ENCODE measurements around the gene SEMA4A. TPM values are rescaled to one million over a fixed set of nuclear protein-coding genes. Genes with fewer than 3 reads are reported as not detected.

SEMA4A gene
- polyA plus RNA-seq, 1 donor from 2014 or later: 17.1 TPM

DNA sequence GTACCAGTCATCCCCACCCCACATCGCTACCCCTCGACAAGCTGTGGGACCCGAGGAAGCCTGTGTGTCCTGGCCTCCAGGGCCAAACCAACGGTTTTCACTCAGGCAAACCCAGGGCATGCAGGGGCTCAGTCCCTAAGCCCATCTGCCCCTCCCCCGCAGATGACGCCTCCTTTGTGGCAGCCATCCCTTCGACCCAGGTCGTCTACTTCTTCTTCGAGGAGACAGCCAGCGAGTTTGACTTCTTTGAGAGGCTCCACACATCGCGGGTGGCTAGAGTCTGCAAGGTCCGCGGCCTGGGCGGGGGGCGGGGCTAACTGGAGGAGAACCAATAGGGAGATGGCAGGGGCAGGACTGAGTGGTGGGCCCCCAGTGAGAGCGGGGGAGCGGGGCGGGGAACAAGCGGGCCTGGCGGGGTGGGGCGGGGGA, 7.4 kb downstream of the SEMA4A start:
- H3K27ac ChIP-seq (ENCODE audit: low read length): no peak overlapping the region
- TF ChIP-seq SMC3 (conservative IDR thresholded peaks at IDR 0.05; ENCODE audit: poor library complexity) (no peak), EZH2 (IDR thresholded peaks at IDR 0.05; ENCODE audit: borderline replicate concordance, insufficient read depth, low read length, poor library complexity, severe bottlenecking) (no peak), POLR2AphosphoS5 (IDR thresholded peaks at IDR 0.05) (no peak), EP300 (conservative IDR thresholded peaks at IDR 0.05; ENCODE audit: poor library complexity, severe bottlenecking) (no peak), RAD21 (conservative IDR thresholded peaks at IDR 0.05) (no peak), TAF1 (IDR thresholded peaks at IDR 0.05; ENCODE audit: low read depth) (no peak)
- no peak overlapping the region for H3K4me3 ChIP-seq (ENCODE audit: low read length)
- H3K9ac ChIP-seq (ENCODE audit: low read length): no peak overlapping the region
- no peaks in the 10 kb centered on the region for H3K9me3 ChIP-seq (ENCODE audit: low read length)
- H3K36me3 ChIP-seq (ENCODE audit: insufficient read depth, low read length): peaks cover 10% of the 10 kb centered on the region
- H3K79me2 ChIP-seq (replicated peaks; ENCODE audit: insufficient read depth, low read length): no peaks in the 10 kb centered on the region
- no peaks in the 10 kb centered on the region for H3K9me2 ChIP-seq (ENCODE audit: insufficient read depth, low read length)
- H3K27me3 ChIP-seq (ENCODE audit: insufficient read depth, low read depth, low read length): no peaks in the 10 kb centered on the region
- H2AFZ ChIP-seq (ENCODE audit: low read depth, low read length): no peak overlapping the region
- H4K20me1 ChIP-seq (ENCODE audit: insufficient read depth): no peaks in the 10 kb centered on the region
- no peak overlapping the region for H3K4me2 ChIP-seq (ENCODE audit: low read length)
- H3F3A ChIP-seq (ENCODE audit: insufficient read depth, low read length, poor library complexity, severe bottlenecking): no peaks in the 10 kb centered on the region

DNA sequence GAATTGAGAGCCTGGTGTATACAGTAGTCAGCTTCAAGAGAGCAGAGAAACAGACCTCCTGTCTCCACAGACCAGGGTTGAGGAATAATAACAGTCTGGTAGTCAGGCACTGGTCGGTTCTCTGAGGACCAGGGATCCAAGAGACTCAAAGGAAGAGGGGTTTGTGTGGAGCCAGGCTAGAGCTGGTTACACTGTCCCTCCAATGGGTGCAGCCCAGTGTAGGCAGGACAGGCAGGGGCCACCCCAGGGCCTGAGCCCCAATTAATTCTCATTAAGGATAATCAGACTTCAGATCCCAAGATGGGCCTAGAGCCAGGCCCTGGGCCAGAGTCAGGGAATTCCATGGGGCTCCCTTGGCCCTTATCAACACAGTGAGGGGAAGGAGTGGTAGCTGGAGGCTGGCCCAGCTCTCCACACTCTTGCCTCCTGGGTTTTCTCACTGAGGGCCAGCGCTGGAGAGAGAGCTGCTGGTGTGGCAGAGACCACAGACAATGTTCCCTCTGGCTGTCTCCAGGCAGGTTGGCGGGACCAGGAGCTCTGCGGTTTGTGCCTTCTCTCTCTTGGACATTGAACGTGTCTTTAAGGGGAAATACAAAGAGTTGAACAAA, 9.1 kb downstream of the SEMA4A start:
- peaks cover 11% of the 10 kb centered on the region for H3K36me3 ChIP-seq (ENCODE audit: insufficient read depth, low read length)

More for the DNA sequence above, 9.1 kb downstream of the SEMA4A start:
- no peak overlapping the region for H3K4me3 ChIP-seq (ENCODE audit: low read length)
- no peaks in the 10 kb centered on the region for H3F3A ChIP-seq (ENCODE audit: insufficient read depth, low read length, poor library complexity, severe bottlenecking)
- no peak overlapping the region for H3K9ac ChIP-seq (ENCODE audit: low read length)
- no peak overlapping the region for H2AFZ ChIP-seq (ENCODE audit: low read depth, low read length)
- no peaks in the 10 kb centered on the region for H3K9me3 ChIP-seq (ENCODE audit: low read length)
- no peak for TF ChIP-seq EP300 (conservative IDR thresholded peaks at IDR 0.05; ENCODE audit: poor library complexity, severe bottlenecking)
- TF ChIP-seq EZH2 (IDR thresholded peaks at IDR 0.05; ENCODE audit: borderline replicate concordance, insufficient read depth, low read length, poor library complexity, severe bottlenecking): no peak
- TF ChIP-seq, protein P1, sequence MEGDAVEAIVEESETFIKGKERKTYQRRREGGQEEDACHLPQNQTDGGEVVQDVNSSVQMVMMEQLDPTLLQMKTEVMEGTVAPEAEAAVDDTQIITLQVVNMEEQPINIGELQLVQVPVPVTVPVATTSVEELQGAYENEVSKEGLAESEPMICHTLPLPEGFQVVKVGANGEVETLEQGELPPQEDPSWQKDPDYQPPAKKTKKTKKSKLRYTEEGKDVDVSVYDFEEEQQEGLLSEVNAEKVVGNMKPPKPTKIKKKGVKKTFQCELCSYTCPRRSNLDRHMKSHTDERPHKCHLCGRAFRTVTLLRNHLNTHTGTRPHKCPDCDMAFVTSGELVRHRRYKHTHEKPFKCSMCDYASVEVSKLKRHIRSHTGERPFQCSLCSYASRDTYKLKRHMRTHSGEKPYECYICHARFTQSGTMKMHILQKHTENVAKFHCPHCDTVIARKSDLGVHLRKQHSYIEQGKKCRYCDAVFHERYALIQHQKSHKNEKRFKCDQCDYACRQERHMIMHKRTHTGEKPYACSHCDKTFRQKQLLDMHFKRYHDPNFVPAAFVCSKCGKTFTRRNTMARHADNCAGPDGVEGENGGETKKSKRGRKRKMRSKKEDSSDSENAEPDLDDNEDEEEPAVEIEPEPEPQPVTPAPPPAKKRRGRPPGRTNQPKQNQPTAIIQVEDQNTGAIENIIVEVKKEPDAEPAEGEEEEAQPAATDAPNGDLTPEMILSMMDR (IDR thresholded peaks at IDR 0.05; ENCODE audit: poor library complexity, severe bottlenecking): no peak
- no peak for TF ChIP-seq RAD21 (conservative IDR thresholded peaks at IDR 0.05)
- TF ChIP-seq POLR2AphosphoS5 (IDR thresholded peaks at IDR 0.05): no peak
- no peak for TF ChIP-seq SMC3 (conservative IDR thresholded peaks at IDR 0.05; ENCODE audit: poor library complexity)
- no peak for TF ChIP-seq MXI1 (conservative IDR thresholded peaks at IDR 0.05; ENCODE audit: poor library complexity, severe bottlenecking)
- TF ChIP-seq, protein P2, sequence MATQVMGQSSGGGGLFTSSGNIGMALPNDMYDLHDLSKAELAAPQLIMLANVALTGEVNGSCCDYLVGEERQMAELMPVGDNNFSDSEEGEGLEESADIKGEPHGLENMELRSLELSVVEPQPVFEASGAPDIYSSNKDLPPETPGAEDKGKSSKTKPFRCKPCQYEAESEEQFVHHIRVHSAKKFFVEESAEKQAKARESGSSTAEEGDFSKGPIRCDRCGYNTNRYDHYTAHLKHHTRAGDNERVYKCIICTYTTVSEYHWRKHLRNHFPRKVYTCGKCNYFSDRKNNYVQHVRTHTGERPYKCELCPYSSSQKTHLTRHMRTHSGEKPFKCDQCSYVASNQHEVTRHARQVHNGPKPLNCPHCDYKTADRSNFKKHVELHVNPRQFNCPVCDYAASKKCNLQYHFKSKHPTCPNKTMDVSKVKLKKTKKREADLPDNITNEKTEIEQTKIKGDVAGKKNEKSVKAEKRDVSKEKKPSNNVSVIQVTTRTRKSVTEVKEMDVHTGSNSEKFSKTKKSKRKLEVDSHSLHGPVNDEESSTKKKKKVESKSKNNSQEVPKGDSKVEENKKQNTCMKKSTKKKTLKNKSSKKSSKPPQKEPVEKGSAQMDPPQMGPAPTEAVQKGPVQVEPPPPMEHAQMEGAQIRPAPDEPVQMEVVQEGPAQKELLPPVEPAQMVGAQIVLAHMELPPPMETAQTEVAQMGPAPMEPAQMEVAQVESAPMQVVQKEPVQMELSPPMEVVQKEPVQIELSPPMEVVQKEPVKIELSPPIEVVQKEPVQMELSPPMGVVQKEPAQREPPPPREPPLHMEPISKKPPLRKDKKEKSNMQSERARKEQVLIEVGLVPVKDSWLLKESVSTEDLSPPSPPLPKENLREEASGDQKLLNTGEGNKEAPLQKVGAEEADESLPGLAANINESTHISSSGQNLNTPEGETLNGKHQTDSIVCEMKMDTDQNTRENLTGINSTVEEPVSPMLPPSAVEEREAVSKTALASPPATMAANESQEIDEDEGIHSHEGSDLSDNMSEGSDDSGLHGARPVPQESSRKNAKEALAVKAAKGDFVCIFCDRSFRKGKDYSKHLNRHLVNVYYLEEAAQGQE (IDR thresholded peaks at IDR 0.05; ENCODE audit: borderline replicate concordance): no peak
- no peak for TF ChIP-seq TAF1 (IDR thresholded peaks at IDR 0.05; ENCODE audit: low read depth)
- H3K9me2 ChIP-seq (ENCODE audit: insufficient read depth, low read length): no peaks in the 10 kb centered on the region
- no peak overlapping the region for H3K27ac ChIP-seq (ENCODE audit: low read length)
- no peaks in the 10 kb centered on the region for H3K79me2 ChIP-seq (replicated peaks; ENCODE audit: insufficient read depth, low read length)
- no peak overlapping the region for H3K4me2 ChIP-seq (ENCODE audit: low read length)
- H4K20me1 ChIP-seq (ENCODE audit: insufficient read depth): no peaks in the 10 kb centered on the region
- H3K27me3 ChIP-seq (ENCODE audit: insufficient read depth, low read depth, low read length): no peaks in the 10 kb centered on the region

All from neural cell (in vitro differentiated cells).